Body of pancreas (tissue), 4 donors: ENCODE results near the gene CNIH2. TPM values are rescaled to one million over a fixed set of nuclear protein-coding genes. Genes with fewer than 3 reads are reported as not detected.
"Not testable (repeated sequence)": the region's sequence is repeated elsewhere in the genome, so short reads cannot be mapped to it uniquely, and the experiment has no call there.

ENCODE experiments used
- ATAC-seq: fragments of 150-250 bp; one replicate; pipeline ENCODE4 v1.9.1; 2016
- DNase-seq, 4 donors: peaks; one replicate each; pipeline ENCODE4 v3.0.0-alpha.2; 2019
- H3K27ac ChIP-seq, 4 donors: fragments of 200-600 bp; sonication (generic); 1 replicate in 3 of 4; 2 replicates in 1 of 4; pipeline versions ENCODE4 v1.5.1 to v1.6.1; 2016 to 2019; ENCODE audit warnings: mild to moderate bottlenecking in 1 of 4, mixed read lengths in 1 of 4, moderate library complexity in 1 of 4
- H3K27me3 ChIP-seq, 2 donors: fragments of 200-600 bp; sonication (generic); one replicate each; pipeline ENCODE4 v1.6.0; 2016; ENCODE audit warnings: mild to moderate bottlenecking in 1 of 2
- H3K36me3 ChIP-seq, 2 donors: fragments of 200-600 bp; sonication (generic); replicated peaks in 1 of 2; 2 replicates each; pipeline ENCODE4 v1.5.1; 2016; ENCODE audit warnings: low read depth in 2 of 2; ENCODE audit not compliant: insufficient read depth in 1 of 2
- H3K4me1 ChIP-seq: fragments of 200-600 bp; sonication (generic); one replicate; pipeline ENCODE4 v1.6.0; 2016
- H3K4me3 ChIP-seq, 2 donors: fragments of 200-600 bp; sonication (generic); 1 replicate in 1 of 2; 2 replicates in 1 of 2; pipeline ENCODE4 v1.5.1; 2016 to 2019
- H3K9me3 ChIP-seq, 3 donors: fragments of 200-600 bp; sonication (generic); 1 replicate in 2 of 3; 2 replicates in 1 of 3; pipeline ENCODE4 v1.5.1; 2016
- CTCF ChIP-seq, 7 experiments: fragments of 450-650 bp in 4 of 7; fragments of 200-600 bp in 3 of 7; sonication (generic) in 3 of 7; IDR thresholded peaks; one replicate each; pipeline ENCODE4 v1.5.1; 2016 to 2019; ENCODE audit warnings: antibody characterized with exemption in 7 of 7
- POLR2A ChIP-seq, 3 donors: fragments of 450-650 bp; IDR thresholded peaks; one replicate each; pipeline ENCODE4 v1.6.1; 2016; ENCODE audit warnings: antibody characterized with exemption in 3 of 3, mild to moderate bottlenecking in 2 of 3
- WGBS, 2 donors: methylation state at CpG; one replicate each; pipeline ENCODE4 v1.1.5; 2017; 5-methylcytosine and 5-hydroxymethylcytosine counted together
- intact Hi-C: fragments of 100-400 bp; cut with DNase I; formaldehyde crosslinking; loops from one replicate; pipeline ENCODE4 v1.15.1; 2023
- total RNA-seq, 2 donors: library from RNA; depleted of rRNA; stranded (reverse); fragments of >200 nt; gene quantifications; one replicate each; pipeline ENCODE4 v1.1.0, GENCODE V29; 2016

Gene CNIH2
- total RNA-seq, 2 donors from 2014 or later = 3.6 to 4.6 TPM

GRCh38 chr11:66309475-66309874, 31.5 kb downstream of the CNIH2 start:
- peaks cover 21% of the 10 kb centered on the region for H3K4me1 ChIP-seq
- no peak for DNase-seq
- H3K4me3 ChIP-seq = no peak overlapping the region
- WGBS, 2 donors = 52 to 65% methylated on average over 3 of the region's 3 CpGs
- H3K27me3 ChIP-seq = no peaks in the 10 kb centered on the region
- intact Hi-C loops = no loop called here
- ATAC-seq = no peak
- no peaks in the 10 kb centered on the region for H3K36me3 ChIP-seq
- TF ChIP-seq POLR2A (IDR thresholded peaks at IDR 0.05) = no peak
- TF ChIP-seq CTCF (IDR thresholded peaks at IDR 0.05) = no peak
- H3K27ac ChIP-seq = no peak overlapping the region
- H3K9me3 ChIP-seq = no peaks in the 10 kb centered on the region

GRCh38 chr11:66310324-66310723, 32.3 kb downstream of the CNIH2 start:
- Histone ChIP-seq H3K4me1 (peaks cover 21% of the 10 kb centered on the region), H3K9me3 (no peaks in the 10 kb centered on the region), H3K4me3 (no peak overlapping the region), H3K27ac (no peak overlapping the region), H3K27me3 (no peaks in the 10 kb centered on the region), H3K36me3 (no peaks in the 10 kb centered on the region)
- TF ChIP-seq POLR2A (IDR thresholded peaks at IDR 0.05) (no peak), CTCF (IDR thresholded peaks at IDR 0.05) (no peak)
- intact Hi-C loops = no loop called here
- ATAC-seq (no peak), DNase-seq (no peak)
- 58% methylated on average over 8 of the region's 8 CpGs for WGBS, 2 donors

GRCh38 chr11:66310803-66311440, 32.9 kb downstream of the CNIH2 start:
- H3K27ac ChIP-seq, H3K27me3 ChIP-seq, H3K36me3 ChIP-seq, H3K4me3 ChIP-seq, DNase-seq, ATAC-seq, H3K9me3 ChIP-seq, intact Hi-C loops: not testable (repeated sequence)
- peaks cover 21% of the 10 kb centered on the region for H3K4me1 ChIP-seq
- WGBS, 2 donors = 83 to 88% methylated on average over 18 of the region's 18 CpGs

GRCh38 chr11:66311470-66311964, 33.5 kb downstream of the CNIH2 start:
- peak overlapping the region; percentile 70 to 92 (median 78) for H3K27ac ChIP-seq
- no peak for DNase-seq
- no peaks in the 10 kb centered on the region for H3K9me3 ChIP-seq
- no peaks in the 10 kb centered on the region for H3K36me3 ChIP-seq
- 20 to 31% methylated on average over 9 to 26 of the region's 26 CpGs for WGBS, 2 donors
- no peak overlapping the region for H3K4me3 ChIP-seq
- no peak for ATAC-seq
- intact Hi-C loops = no loop called here
- no peak for TF ChIP-seq POLR2A (IDR thresholded peaks at IDR 0.05)
- TF ChIP-seq CTCF (IDR thresholded peaks at IDR 0.05) = peak in 1 of 7 experiments; percentile 89
- no peaks in the 10 kb centered on the region for H3K27me3 ChIP-seq
- peaks cover 21% of the 10 kb centered on the region for H3K4me1 ChIP-seq

GRCh38 chr11:66311965-66312548, 34.1 kb downstream of the CNIH2 start:
- H3K27ac ChIP-seq = peak overlapping the region; percentile 70 to 92 (median 78)
- intact Hi-C loops = no loop called here
- peak; percentile 92 to 97 (median 94) for DNase-seq
- H3K4me1 ChIP-seq = peaks cover 21% of the 10 kb centered on the region
- H3K27me3 ChIP-seq = no peaks in the 10 kb centered on the region
- peak overlapping the region in 1 of 2 donors; percentile 27 for H3K4me3 ChIP-seq
- 0 to 1% methylated on average over 29 to 44 of the region's 44 CpGs for WGBS, 2 donors
- no peaks in the 10 kb centered on the region for H3K36me3 ChIP-seq
- ATAC-seq = peak; percentile 80
- no peaks in the 10 kb centered on the region for H3K9me3 ChIP-seq
- TF ChIP-seq CTCF (IDR thresholded peaks at IDR 0.05) = peak in 6 of 7 experiments; percentile 79 to 97 (median 89)
- TF ChIP-seq POLR2A (IDR thresholded peaks at IDR 0.05) = peak in 2 of 3 donors; percentile 23 to 49
